HEK293T (cell line): ENCODE data around the gene YJU2.
A peak's percentile ranks its signal among the peaks of the same experiment; 100 is the strongest.

ENCODE experiments used
- CTCF ChIA-PET: fragments of 350-600 bp; formaldehyde crosslinking; extraction: SDS; loops from one replicate; lab custom pipeline; 2021; ENCODE audit warnings: antibody characterized with exemption, inconsistent platforms; lab: Yijun Ruan, JAX
- POLR2A ChIA-PET: fragments of 350-600 bp; formaldehyde crosslinking; extraction: SDS; loops from one replicate; lab custom pipeline; 2020; ENCODE audit warnings: antibody characterized with exemption, inconsistent platforms; lab: Yijun Ruan, JAX
- DNase-seq: peaks from one replicate; pipeline ENCODE4 v3.0.0; 2012; ENCODE audit warnings: mixed read lengths; ENCODE audit errors: extremely low spot score
- ARNT ChIP-seq: fragments of 450-650 bp; IDR thresholded peaks from 2 replicates; pipeline ENCODE4 v1.6.1; 2017; ENCODE audit warnings: mild to moderate bottlenecking
- BHLHE40 ChIP-seq: fragments of 450-650 bp; IDR thresholded peaks from 2 replicates; pipeline ENCODE4 v1.6.1; 2016; ENCODE audit warnings: mild to moderate bottlenecking, moderate library complexity, borderline replicate concordance
- CTBP1 ChIP-seq: fragments of 450-650 bp; IDR thresholded peaks from 2 replicates; pipeline ENCODE4 v1.6.1; 2016; ENCODE audit warnings: borderline replicate concordance
- ELF4 ChIP-seq: fragments of 450-650 bp; IDR thresholded peaks from 2 replicates; pipeline ENCODE4 v1.6.1; 2017; ENCODE audit warnings: antibody characterized with exemption
- FOXA1 ChIP-seq: fragments of 450-650 bp; IDR thresholded peaks from 2 replicates; pipeline ENCODE4 v1.6.1; 2016; ENCODE audit warnings: mild to moderate bottlenecking
- FOXK2 ChIP-seq: fragments of 450-650 bp; IDR thresholded peaks from 2 replicates; pipeline ENCODE4 v1.6.1; 2016; ENCODE audit warnings: mild to moderate bottlenecking
- FOXM1 ChIP-seq: fragments of 450-650 bp; IDR thresholded peaks from 2 replicates; pipeline ENCODE4 v1.6.1; 2017; ENCODE audit warnings: mild to moderate bottlenecking, borderline replicate concordance
- HDGF ChIP-seq: fragments of 450-650 bp; IDR thresholded peaks from 2 replicates; pipeline ENCODE4 v1.6.1; 2017; ENCODE audit warnings: antibody characterized with exemption, borderline replicate concordance
- L3MBTL2 ChIP-seq: fragments of 450-650 bp; conservative IDR thresholded peaks from 2 replicates; pipeline ENCODE4 v1.6.1; 2016; ENCODE audit warnings: mild to moderate bottlenecking
- LEF1 ChIP-seq: fragments of 450-650 bp; IDR thresholded peaks from 2 replicates; pipeline ENCODE4 v1.6.1; 2017; ENCODE audit warnings: mild to moderate bottlenecking, borderline replicate concordance
- NFRKB ChIP-seq: fragments of 450-650 bp; IDR thresholded peaks from 2 replicates; pipeline ENCODE4 v1.6.1; 2016; ENCODE audit warnings: mild to moderate bottlenecking, moderate library complexity
- SP1 ChIP-seq: fragments of 450-650 bp; IDR thresholded peaks from 2 replicates; pipeline ENCODE4 v1.6.1; 2017
- SUZ12 ChIP-seq: fragments of 450-650 bp; IDR thresholded peaks from 2 replicates; pipeline ENCODE4 v1.6.1; 2016; ENCODE audit warnings: mild to moderate bottlenecking
- TARDBP ChIP-seq: fragments of 450-650 bp; IDR thresholded peaks from 2 replicates; pipeline ENCODE4 v1.6.1; 2016
- ZNF384 ChIP-seq: fragments of 450-650 bp; IDR thresholded peaks from 2 replicates; pipeline ENCODE4 v1.6.1; 2016
- TF ChIP-seq, protein P1 (sequence below): fragments of 450-650 bp; IDR thresholded peaks from 2 replicates; pipeline ENCODE4 v1.6.1; 2016

YJU2 gene

DNA sequence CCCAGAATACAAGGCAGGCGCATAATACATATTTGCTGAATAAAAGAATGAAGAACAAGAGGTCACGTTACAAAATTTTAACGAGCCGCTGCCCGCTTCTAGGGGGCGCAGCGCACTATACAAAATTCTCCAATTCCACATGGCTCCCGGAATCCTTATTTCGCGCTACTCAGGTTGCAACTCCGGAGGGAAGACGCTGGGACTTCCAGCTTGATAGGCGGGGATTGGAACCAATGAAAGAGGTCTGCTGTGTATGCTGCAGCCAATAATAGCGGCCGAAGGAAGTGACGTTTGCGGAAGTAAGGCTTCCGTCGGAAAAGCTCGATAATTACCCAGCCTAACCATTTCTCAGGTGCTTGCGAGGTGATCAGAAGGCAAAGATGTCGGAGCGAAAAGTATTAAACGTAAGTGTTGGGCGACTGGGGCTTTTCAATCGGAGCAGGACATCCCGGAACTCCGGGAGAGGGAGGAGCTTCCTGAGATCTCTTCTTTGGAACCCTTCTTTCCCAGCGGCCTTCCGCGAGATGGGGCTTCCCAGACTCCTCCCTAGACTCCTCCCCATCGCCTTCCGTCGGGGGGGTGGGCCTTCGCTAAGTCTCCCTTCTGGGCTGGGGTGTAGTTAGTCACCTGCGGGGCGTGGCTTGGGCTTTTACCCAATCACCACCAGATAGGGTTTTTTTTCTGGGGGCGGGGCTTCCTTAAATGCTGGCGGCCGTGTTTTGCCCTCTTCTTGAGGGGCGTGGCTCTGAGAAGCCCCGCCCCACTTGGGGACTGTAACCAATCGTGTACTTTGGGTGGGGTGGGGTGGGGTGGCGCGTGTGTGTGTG is at the start of gene YJU2:
TSS of gene YJU2 (plus strand) at position 314 of the 827 bp plus-strand sequence. CDS start at position 381, 67 bp downstream.
- CTCF ChIA-PET = interaction anchor here (0.7 to 1.2 kb wide), 3 partner anchors 13 to 155 kb away, joined by 3 to 4 read pairs (median 3); no protein-coding TSS in a partner anchor
- POLR2A ChIA-PET = interaction anchor here (0.7 to 1.3 kb wide), 11 partner anchors 9 to 485 kb away, joined by 3 to 20 read pairs (median 3); partner anchors contain the start of genes CHAF1A, FSD1, MPND and MRPL54
- peak; percentile 87 for TF ChIP-seq NFRKB
- no peak for TF ChIP-seq ARNT
- TF ChIP-seq FOXA1 = no peak
- peak; percentile 61 for TF ChIP-seq L3MBTL2
- peak; percentile 59 for TF ChIP-seq SP1
- peak; percentile 87 for TF ChIP-seq FOXM1
- TF ChIP-seq ZNF384 = peak; percentile 72
- TF ChIP-seq SUZ12 = no peak
- peak; percentile 84 for TF ChIP-seq LEF1
- no peak for TF ChIP-seq BHLHE40
- TF ChIP-seq HDGF = 0 out of 2 replicates have a peak, but pooled peaks have one; percentile 23
- TF ChIP-seq CTBP1 = peak; percentile 93
- TF ChIP-seq, protein P1, sequence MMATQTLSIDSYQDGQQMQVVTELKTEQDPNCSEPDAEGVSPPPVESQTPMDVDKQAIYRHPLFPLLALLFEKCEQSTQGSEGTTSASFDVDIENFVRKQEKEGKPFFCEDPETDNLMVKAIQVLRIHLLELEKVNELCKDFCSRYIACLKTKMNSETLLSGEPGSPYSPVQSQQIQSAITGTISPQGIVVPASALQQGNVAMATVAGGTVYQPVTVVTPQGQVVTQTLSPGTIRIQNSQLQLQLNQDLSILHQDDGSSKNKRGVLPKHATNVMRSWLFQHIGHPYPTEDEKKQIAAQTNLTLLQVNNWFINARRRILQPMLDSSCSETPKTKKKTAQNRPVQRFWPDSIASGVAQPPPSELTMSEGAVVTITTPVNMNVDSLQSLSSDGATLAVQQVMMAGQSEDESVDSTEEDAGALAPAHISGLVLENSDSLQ = peak; percentile 100
- TF ChIP-seq ELF4 = peak; percentile 99
- 0 out of 2 replicates have a peak, but pooled peaks have one; percentile 13 for TF ChIP-seq TARDBP
- TF ChIP-seq FOXK2 = no peak
- DNase-seq = peak; percentile 100

DNA sequence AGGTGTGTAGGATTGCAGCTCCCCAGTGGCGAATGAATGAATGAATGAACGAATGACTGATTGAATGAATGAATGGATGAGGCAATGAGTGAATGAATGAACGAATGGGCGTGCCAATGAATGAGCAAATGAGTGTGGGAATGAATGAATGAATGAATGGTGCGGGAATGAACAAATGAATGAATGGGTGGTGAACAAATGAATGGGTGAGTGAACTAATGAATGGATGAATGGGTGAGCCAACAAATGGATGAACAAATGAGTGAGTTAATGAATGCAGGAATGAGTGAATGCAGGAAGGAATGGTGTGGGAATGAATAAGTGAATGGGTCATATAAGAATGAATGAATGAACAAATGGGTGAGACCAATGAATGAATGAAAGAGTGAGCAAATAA is 49.7 kb upstream of the YJU2 start:
- TF ChIP-seq NFRKB (no peak), HDGF (no peak), TARDBP (peak; percentile 6; the same call in 1 of the 2 replicates)
- DNase-seq = no peak
- ChIA-PET CTCF (no interaction called here), POLR2A (no interaction called here)

DNA sequence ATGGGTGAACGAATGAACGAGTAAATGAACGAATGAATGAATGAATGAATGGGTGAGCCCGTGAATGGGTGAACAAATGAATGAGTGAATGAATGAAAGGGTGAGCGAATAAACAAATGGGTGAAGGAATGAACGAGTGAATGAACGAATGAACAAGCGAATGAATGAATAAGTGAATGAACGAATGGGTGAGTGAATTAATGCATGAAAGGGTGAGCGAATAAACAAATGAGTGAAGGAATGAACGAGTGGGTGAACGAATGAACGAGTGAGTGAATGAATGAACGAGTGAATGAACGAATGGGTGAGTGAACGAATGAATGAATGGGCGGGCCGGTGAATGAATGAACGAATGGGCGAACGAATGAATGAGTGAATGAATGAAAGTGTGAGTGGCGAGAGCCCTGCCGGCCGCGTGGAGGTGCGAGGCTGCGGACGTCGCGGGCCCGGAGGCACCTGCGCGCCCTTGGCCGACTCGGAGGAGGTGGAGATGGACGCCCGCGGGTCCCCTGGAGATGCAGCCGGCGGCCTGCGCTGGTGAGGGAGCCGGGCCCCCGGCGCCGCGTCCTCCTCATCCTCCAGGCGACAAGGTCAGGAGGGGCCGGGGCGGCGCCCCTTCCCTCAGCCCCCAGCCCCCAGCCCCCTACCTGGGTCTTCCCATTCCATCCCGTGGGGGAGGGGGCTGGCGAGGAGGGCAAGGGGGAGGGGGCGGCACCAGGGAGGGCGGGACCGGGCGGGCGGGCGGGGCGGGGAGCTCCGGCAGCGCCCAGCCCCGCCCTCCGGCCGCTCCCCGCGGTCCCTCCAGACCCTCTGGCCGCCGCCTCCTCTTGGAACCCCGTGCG is 49.0 kb upstream of the YJU2 start:
- DNase-seq = peak; percentile 67
- ChIA-PET POLR2A (interaction anchor here (1.0 kb wide), 1 partner anchor 212 kb away, joined by 5 read pairs; the partner anchor contains the start of gene EEF2), CTCF (interaction anchor here (0.5 kb wide), 1 partner anchor 124 kb away, joined by 4 read pairs; no protein-coding TSS in a partner anchor)
- TF ChIP-seq ELF4 = no peak
- no peak for TF ChIP-seq FOXK2
- no peak for TF ChIP-seq LEF1
- TF ChIP-seq TARDBP = no peak; the same call in 1 of the 2 replicates
- peak; percentile 90 for TF ChIP-seq L3MBTL2
- no peak for TF ChIP-seq SUZ12
- no peak for TF ChIP-seq BHLHE40
- no peak for TF ChIP-seq ARNT
- no peak for TF ChIP-seq HDGF
- no peak for TF ChIP-seq FOXA1
- no peak for TF ChIP-seq ZNF384
- TF ChIP-seq NFRKB = peak; percentile 78
- TF ChIP-seq CTBP1 = no peak
- TF ChIP-seq SP1 = no peak
- TF ChIP-seq, protein P1 = no peak
- TF ChIP-seq FOXM1 = no peak

DNA sequence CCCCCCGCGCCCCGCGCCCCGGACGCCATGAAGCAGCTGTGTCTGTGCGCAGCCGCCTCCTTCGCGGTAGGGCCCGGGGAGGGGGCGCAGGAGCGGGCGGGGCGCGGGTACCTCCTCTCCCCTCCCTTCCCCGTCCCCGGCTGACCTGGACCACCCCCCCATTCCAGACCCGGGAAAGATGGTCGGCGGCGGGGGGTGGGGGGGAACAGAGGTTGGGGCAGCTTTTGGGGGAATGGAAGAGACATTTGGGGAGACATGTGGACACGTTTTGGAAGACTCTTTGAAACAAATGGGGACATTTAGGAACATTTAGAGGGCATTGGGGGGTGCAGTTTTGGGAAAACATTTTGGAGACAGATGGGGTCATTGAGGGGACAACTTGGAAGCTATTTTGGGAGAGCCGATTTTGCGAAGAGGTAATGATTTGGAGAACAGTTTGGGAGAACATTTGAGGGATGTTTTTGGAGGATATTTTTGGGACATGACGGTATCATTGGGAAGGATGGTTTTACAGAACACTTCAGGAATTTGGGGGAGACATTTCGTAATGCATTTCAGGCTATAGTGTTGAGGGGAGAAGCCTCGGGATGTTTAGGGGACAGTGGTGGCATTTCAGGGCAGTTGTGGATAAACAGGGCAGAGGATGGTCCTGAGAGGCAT is 48.3 kb upstream of the YJU2 start:
- no peak for TF ChIP-seq SP1
- TF ChIP-seq ZNF384 = no peak
- TF ChIP-seq CTBP1 = no peak
- no peak for TF ChIP-seq L3MBTL2
- no peak for TF ChIP-seq FOXM1
- TF ChIP-seq SUZ12 = no peak
- no peak for TF ChIP-seq TARDBP
- no peak for TF ChIP-seq BHLHE40
- no peak for TF ChIP-seq LEF1
- no peak for TF ChIP-seq HDGF
- TF ChIP-seq ELF4 = no peak
- TF ChIP-seq FOXK2 = no peak
- no peak for TF ChIP-seq ARNT
- no peak for TF ChIP-seq FOXA1
- TF ChIP-seq NFRKB = no peak
- TF ChIP-seq, protein P1 = no peak
- DNase-seq = no peak
- ChIA-PET POLR2A (interaction anchor here (1.0 kb wide), 1 partner anchor 213 kb away, joined by 5 read pairs; the partner anchor contains the start of gene EEF2), CTCF (no interaction called here)
